ENCODE results near the gene RASSF4.
A peak's percentile ranks its signal among the peaks of the same experiment; 100 is the strongest.

The RASSF4 gene

GRCh38 chr10:44974628-44975430, 15.2 kb downstream of the RASSF4 start (continued):
- TF ChIP-seq ZNF18 (tag by site-specific recombination; IDR thresholded peaks at IDR 0.05) (no peak), ZNF23 (tag by site-specific recombination; IDR thresholded peaks at IDR 0.05; ENCODE audit: borderline replicate concordance) (no peak), ZNF677 (tag by site-specific recombination; IDR thresholded peaks at IDR 0.05) (no peak), ZNF558 (tag by site-specific recombination; IDR thresholded peaks at IDR 0.05) (no peak), ZNF510 (tag by site-specific recombination; IDR thresholded peaks at IDR 0.05; ENCODE audit: insufficient replicate concordance) (no peak), ZNF664 (tag by site-specific recombination; IDR thresholded peaks at IDR 0.05) (no peak), KLF10 (tag by site-specific recombination; IDR thresholded peaks at IDR 0.05) (no peak), PATZ1 (tag by site-specific recombination; IDR thresholded peaks at IDR 0.05) (no peak), AEBP2 (tag by site-specific recombination; IDR thresholded peaks at IDR 0.05; ENCODE audit: borderline replicate concordance) (no peak), ZNF549 (tag by site-specific recombination; IDR thresholded peaks at IDR 0.05) (no peak), EGR2 (tag by site-specific recombination; IDR thresholded peaks at IDR 0.05; ENCODE audit: low read depth) (no peak), SP3 (tag by site-specific recombination; IDR thresholded peaks at IDR 0.05) (no peak), REST (tag by site-specific recombination; IDR thresholded peaks at IDR 0.05) (no peak), ZXDB (tag by site-specific recombination; IDR thresholded peaks at IDR 0.05) (0 out of 2 replicates have a peak, but pooled peaks have one; percentile 15), ZBTB21 (tag by site-specific recombination; IDR thresholded peaks at IDR 0.05) (no peak), ZNF529 (tag by site-specific recombination; IDR thresholded peaks at IDR 0.05; ENCODE audit: insufficient replicate concordance) (no peak), ZNF302 (tag by site-specific recombination; IDR thresholded peaks at IDR 0.05; ENCODE audit: low read depth) (no peak), ZNF76 (tag by site-specific recombination; IDR thresholded peaks at IDR 0.05; ENCODE audit: borderline replicate concordance, low read depth) (no peak), ZNF366 (tag by site-specific recombination; conservative IDR thresholded peaks at IDR 0.05) (no peak), ZNF223 (tag by site-specific recombination; IDR thresholded peaks at IDR 0.05) (no peak), SP7 (tag by site-specific recombination; IDR thresholded peaks at IDR 0.05) (no peak), ZNF623 (tag by site-specific recombination; IDR thresholded peaks at IDR 0.05) (no peak), ZNF146 (tag by site-specific recombination; IDR thresholded peaks at IDR 0.05) (no peak), ZBTB20 (tag by site-specific recombination; IDR thresholded peaks at IDR 0.05) (no peak), ZFHX2 (tag by site-specific recombination; conservative IDR thresholded peaks at IDR 0.05) (no peak), ZBTB10 (tag by site-specific recombination; IDR thresholded peaks at IDR 0.05) (no peak), ZNF561 (tag by site-specific recombination; IDR thresholded peaks at IDR 0.05; ENCODE audit: borderline replicate concordance) (0 out of 2 replicates have a peak, but pooled peaks have one; percentile 44), BCL11A (tag by site-specific recombination; IDR thresholded peaks at IDR 0.05; ENCODE audit: low read depth) (no peak), ZNF670 (tag by site-specific recombination; IDR thresholded peaks at IDR 0.05; ENCODE audit: low read depth) (no peak)
